Activated naive CD4-positive, alpha-beta T cell treated with anti-CD3 and anti-CD28 coated beads, Interleukin-2, amount 50 U/mL, for 72 hours (primary cell): Measurements from ENCODE around the gene TBCEL. TPM values are rescaled to one million over a fixed set of nuclear protein-coding genes. Genes with fewer than 3 reads are reported as not detected.

Experiments
- ATAC-seq, 2 donors: fragments of 150-1000 bp; cut with Tn5 transposase; 2 replicates each; pipeline ENCODE4 v1.10.0; 2021; ENCODE audit warnings: mild to moderate bottlenecking in 2 of 2, moderate library complexity in 2 of 2
- DNase-seq, 2 donors: peaks; one replicate each; pipeline ENCODE4 v3.0.0; 2021 to 2022; ENCODE audit warnings: low spot score in 2 of 2
- H3K27ac Mint-ChIP-seq, 2 donors: one replicate each; pipeline ENCODE4 v1.8.0; 2022; ENCODE audit warnings: mild to moderate bottlenecking in 2 of 2, mixed read lengths in 2 of 2
- H3K36me3 Mint-ChIP-seq, 2 donors: one replicate each; pipeline ENCODE4 v1.8.0; 2022; ENCODE audit warnings: mixed read lengths in 2 of 2
- H3K9me3 Mint-ChIP-seq, 2 donors: one replicate each; pipeline ENCODE4 v1.8.0; 2022; ENCODE audit warnings: mixed read lengths in 2 of 2
- total RNA-seq, 2 donors: library from RNA; stranded (reverse); gene quantifications; one replicate each; pipeline ENCODE4 v1.2.3, GENCODE V29; 2022

TBCEL gene, protein sequence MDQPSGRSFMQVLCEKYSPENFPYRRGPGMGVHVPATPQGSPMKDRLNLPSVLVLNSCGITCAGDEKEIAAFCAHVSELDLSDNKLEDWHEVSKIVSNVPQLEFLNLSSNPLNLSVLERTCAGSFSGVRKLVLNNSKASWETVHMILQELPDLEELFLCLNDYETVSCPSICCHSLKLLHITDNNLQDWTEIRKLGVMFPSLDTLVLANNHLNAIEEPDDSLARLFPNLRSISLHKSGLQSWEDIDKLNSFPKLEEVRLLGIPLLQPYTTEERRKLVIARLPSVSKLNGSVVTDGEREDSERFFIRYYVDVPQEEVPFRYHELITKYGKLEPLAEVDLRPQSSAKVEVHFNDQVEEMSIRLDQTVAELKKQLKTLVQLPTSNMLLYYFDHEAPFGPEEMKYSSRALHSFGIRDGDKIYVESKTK
- total RNA-seq = 1 to 10 TPM; 6.9 to 9.4 TPM

GRCh38 chr11:121023848-121024751, at the start of gene TBCEL:
Gene TBCEL, plus strand, starts transcription at chr11:121024102. Its CDS starts 21,589 bp downstream, at chr11:121045691.
- Mint-ChIP-seq H3K27ac (peak within 1 kb of the TSS; percentile 88 to 94), H3K36me3 (no peaks in the 10 kb centered on the region), H3K9me3 (no peaks in the 10 kb centered on the region)
- DNase-seq (peak; percentile 76 to 88), ATAC-seq (peak; percentile 91 to 96)

- no peaks in the 10 kb centered on the region for H3K9me3 Mint-ChIP-seq
These were observed 49.4 kb upstream of the TBCEL start for GRCh38 chr11:120974466-120974865.

DNA sequence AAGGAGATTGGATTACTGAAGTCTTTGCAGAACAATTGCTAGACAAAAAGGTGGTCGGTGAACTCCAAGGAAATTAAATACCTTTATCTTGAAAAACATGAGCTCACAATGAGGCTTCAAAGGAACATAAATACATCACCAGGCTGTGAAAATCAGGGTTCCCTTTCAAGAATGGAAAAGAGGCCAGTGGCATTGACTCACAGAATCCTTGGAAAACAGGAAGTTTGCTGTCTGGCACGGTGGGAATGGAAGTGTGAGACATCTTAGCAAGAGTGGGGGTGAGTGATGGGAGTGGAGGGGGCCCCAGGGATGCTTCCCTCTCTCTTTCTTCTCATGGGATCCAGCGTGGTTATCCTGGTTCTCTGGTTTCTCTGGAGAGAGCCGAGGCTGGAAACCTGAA, 48.9 kb upstream of the TBCEL start:
- ATAC-seq (no peak), DNase-seq (no peak)
- Mint-ChIP-seq H3K9me3 (no peaks in the 10 kb centered on the region), H3K36me3 (no peaks in the 10 kb centered on the region), H3K27ac (no peak overlapping the region)

More at GRCh38 chr11:120974466-120974865, 49.4 kb upstream of the TBCEL start:
- DNase-seq = no peak
- no peaks in the 10 kb centered on the region for H3K36me3 Mint-ChIP-seq
- no peak overlapping the region for H3K27ac Mint-ChIP-seq
- ATAC-seq = no peak

GRCh38 chr11:120977266-120978137, 46.4 kb upstream of the TBCEL start:
- ATAC-seq (no peak), DNase-seq (no peak)
- Mint-ChIP-seq H3K36me3 (no peaks in the 10 kb centered on the region), H3K27ac (no peak overlapping the region), H3K9me3 (no peaks in the 10 kb centered on the region)

DNA sequence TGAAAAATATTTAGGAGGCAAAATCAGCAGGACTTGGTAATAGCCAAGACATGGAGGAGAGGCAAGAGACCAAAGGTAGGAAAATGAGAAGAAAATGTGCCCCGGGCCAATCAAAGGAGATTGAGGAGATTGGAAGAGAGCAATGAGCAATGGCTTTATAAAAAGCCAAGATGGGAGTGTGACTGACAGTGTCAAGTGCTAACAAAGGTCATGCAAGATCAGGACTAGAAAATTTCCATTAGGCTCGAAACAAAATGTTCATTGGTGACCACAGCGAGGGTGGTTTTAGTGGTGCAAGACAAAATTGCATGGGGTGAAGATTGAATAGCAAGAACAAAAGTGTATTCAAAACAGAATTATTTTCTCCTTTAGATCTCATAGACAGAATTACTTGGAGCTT, 45.2 kb upstream of the TBCEL start:
- Mint-ChIP-seq H3K27ac (no peak overlapping the region), H3K36me3 (no peaks in the 10 kb centered on the region), H3K9me3 (no peaks in the 10 kb centered on the region)
- ATAC-seq (no peak), DNase-seq (no peak)

GRCh38 chr11:120985718-120986569, 38.0 kb upstream of the TBCEL start:
- H3K27ac Mint-ChIP-seq = peak overlapping the region in 1 of 2 donors; percentile 76
- no peaks in the 10 kb centered on the region for H3K9me3 Mint-ChIP-seq
- DNase-seq (peak; percentile 42 to 70), ATAC-seq (peak; percentile 92 to 93)
- no peaks in the 10 kb centered on the region for H3K36me3 Mint-ChIP-seq

DNA sequence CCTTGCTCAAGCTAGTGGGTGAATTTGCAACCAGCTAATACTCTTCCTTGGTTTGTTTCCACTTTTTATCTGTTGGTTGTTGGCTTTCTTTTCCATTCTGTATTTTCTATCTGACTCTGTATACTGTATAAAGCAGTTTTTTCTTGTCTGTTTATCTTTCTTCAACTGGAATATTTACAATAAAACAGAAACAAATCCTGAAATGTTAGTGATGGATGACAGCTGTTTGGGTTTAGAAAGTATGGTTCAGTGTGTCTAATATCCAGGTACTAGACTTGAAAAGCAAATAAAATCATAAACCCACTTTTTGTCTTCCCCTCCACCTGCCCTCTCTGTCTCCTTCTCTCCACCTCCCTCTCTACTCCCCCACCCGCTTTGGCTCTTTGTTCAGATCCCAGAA, 35.3 kb upstream of the TBCEL start:
- Mint-ChIP-seq H3K27ac (no peak overlapping the region), H3K9me3 (no peaks in the 10 kb centered on the region), H3K36me3 (no peaks in the 10 kb centered on the region)
- ATAC-seq = no peak
- no peak for DNase-seq

DNA sequence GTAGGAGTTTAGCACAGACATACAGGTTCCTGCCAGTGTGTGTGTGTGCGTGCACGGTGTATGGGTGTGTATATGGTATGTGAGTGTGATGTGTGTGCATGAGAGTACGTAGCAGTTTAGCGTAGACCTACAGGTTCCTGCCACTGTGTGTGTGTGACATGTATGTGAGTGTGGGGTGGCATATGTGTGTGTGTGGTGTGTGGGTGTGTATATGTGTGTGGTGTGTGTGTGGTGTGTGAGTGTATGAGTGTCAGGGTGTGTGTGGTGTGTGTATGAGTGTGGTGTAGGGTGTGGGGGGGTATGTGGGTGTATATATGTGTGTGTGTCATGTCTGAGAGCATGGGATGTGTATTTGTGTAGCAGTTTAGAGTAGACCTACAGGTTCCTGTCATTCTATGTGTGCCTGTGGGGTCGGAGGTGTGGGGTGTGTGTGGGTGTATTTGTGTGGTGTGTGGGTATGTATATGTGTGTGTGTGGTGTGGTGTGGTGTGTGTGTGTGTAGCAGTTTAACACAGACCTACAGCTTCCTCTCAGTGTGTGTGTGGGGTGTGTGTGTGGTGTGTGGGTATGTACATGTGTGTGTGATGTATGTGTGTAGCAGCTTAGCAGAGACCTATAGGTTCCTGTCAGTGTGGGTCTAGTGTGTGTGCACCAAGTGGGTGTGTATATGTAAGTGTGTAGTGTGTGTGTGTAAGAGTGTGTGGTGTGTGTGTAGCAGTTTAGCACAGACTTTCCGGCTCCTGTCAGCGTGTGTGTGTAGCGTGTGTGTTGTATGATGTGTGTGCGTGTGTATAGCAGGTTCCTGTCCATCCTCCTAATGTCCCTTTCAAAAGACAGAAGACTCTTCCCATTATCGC, 31.8 kb upstream of the TBCEL start:
- no peaks in the 10 kb centered on the region for H3K9me3 Mint-ChIP-seq
- no peak for DNase-seq
- no peak for ATAC-seq
- no peaks in the 10 kb centered on the region for H3K36me3 Mint-ChIP-seq
- H3K27ac Mint-ChIP-seq = no peak overlapping the region

- Mint-ChIP-seq H3K9me3 (no peaks in the 10 kb centered on the region), H3K27ac (no peak overlapping the region), H3K36me3 (no peaks in the 10 kb centered on the region)
- DNase-seq = no peak
- ATAC-seq = no peak
These were observed 29.6 kb upstream of the TBCEL start for GRCh38 chr11:120994091-120994859.

- Mint-ChIP-seq H3K36me3 (no peaks in the 10 kb centered on the region), H3K27ac (no peak overlapping the region), H3K9me3 (no peaks in the 10 kb centered on the region)
- no peak for ATAC-seq
- no peak for DNase-seq
These were observed 28.7 kb upstream of the TBCEL start for GRCh38 chr11:120995184-120995583.

GRCh38 chr11:120996973-120997372, 26.9 kb upstream of the TBCEL start:
- H3K9me3 Mint-ChIP-seq = no peaks in the 10 kb centered on the region
- ATAC-seq (no peak), DNase-seq (no peak)
- H3K27ac Mint-ChIP-seq = no peak overlapping the region
- no peaks in the 10 kb centered on the region for H3K36me3 Mint-ChIP-seq

DNA sequence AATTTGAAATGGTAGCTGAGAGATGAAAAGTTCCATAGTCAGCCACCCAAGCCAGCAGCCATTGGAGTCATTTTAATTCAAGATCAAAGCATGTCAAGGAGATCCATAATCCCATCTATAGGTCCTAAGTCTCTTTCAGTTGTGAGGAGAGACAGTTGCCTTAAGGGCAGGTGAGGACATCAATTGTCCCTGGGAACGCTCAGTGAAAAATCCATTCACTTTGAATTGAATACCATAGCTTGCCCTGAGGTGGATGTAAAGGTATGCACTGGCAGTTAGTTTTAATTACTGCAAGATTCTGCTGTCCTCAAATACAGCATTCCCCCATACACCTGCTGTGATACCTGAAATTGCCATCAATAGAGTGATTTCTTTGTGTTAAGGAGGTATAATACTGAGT, 25.3 kb upstream of the TBCEL start:
- no peak overlapping the region for H3K27ac Mint-ChIP-seq

DNA sequence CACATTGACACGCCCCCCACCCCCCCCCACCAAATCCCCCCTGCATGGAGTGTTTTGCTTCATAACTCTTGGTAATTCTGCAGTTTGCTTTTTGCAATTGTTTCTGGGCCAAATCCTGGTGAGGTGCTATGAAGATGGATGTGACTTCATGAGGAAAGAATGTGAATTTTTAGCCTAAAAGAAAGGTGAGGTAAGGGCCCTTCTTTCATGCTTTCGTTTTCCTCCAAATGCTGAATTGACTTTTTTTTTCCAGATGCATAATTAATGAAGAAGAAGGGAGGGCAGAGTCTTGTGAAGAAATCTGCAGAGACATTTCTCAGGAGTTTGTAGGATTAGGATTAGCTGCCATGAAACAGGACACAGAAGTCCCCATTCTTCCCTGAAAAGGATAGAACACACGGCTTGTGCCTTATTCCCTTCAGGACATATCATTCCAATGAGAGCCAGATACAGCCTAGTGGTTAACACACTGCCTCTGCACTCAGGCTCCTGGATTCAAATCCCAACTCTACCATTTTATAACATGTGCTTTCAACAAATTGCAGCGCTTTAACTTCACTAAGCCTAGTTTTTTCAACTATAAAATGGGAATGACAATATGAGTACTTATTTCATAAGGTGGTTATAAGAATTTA, 19.6 kb upstream of the TBCEL start:
- H3K9me3 Mint-ChIP-seq = no peaks in the 10 kb centered on the region
- H3K36me3 Mint-ChIP-seq = no peaks in the 10 kb centered on the region
- ATAC-seq (no peak), DNase-seq (no peak)
- no peak overlapping the region for H3K27ac Mint-ChIP-seq

More for the DNA sequence above, 25.3 kb upstream of the TBCEL start:
- Mint-ChIP-seq H3K9me3 (no peaks in the 10 kb centered on the region), H3K36me3 (no peaks in the 10 kb centered on the region)
- no peak for DNase-seq
- no peak for ATAC-seq

DNA sequence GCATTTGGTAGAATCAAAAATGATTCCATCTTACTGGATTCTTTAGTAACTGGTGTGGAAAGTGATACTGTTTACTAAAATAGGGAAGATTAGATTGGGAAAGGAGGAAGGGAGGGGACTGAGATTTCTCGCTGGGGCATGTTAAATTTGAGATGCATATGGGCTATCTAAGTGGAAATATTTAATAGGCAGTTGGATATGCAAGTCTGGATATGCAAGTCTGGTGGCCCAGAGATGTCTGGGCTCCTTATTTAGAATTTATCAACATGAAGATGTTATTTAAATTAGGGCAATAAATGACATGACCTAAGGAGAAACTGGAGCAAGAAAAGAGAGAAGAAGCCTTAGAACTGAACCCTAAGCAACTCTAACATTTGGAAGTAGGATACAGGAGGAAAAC, 17.0 kb upstream of the TBCEL start:
- no peak for ATAC-seq
- H3K36me3 Mint-ChIP-seq = no peaks in the 10 kb centered on the region
- no peak for DNase-seq

More for the DNA sequence above, 17.0 kb upstream of the TBCEL start:
- H3K9me3 Mint-ChIP-seq = no peaks in the 10 kb centered on the region
- no peak overlapping the region for H3K27ac Mint-ChIP-seq
